IMR-90 (cell line): ENCODE data around the gene STX1B. TPM values are rescaled to one million over a fixed set of nuclear protein-coding genes. Genes with fewer than 3 reads are reported as not detected.

Source experiments
- ATAC-seq: fragments of 200-7000 bp; cut with Tn5 transposase; 2 replicates; pipeline ENCODE4 v1.9.1; 2020; ENCODE audit warnings: low read depth, mild to moderate bottlenecking, moderate library complexity
- BruUV-seq: library from RNA; stranded (reverse); fragments of 400-500 nt; replicated peaks from 2 replicates; lab custom pipeline; 2021; lab: Mats Ljungman, UMichigan
- CTCF ChIA-PET: fragments of 300-600 bp; formaldehyde crosslinking; extraction: SDS; loops from one replicate; lab custom pipeline; 2021; ENCODE audit warnings: antibody characterized with exemption; lab: Yijun Ruan, JAX
- POLR2A ChIA-PET: fragments of 300-600 bp; sonication (Branson Sonifier 250); formaldehyde crosslinking; loops from one replicate; lab custom pipeline; 2022; ENCODE audit warnings: antibody characterized with exemption; ENCODE audit not compliant: unreplicated experiment; lab: Charles Lee
- DNase-seq: peaks from one replicate; pipeline ENCODE4 v3.0.0; 2013
- H2AFZ ChIP-seq: replicated peaks from 2 replicates; pipeline ENCODE3; 2013; ENCODE audit warnings: low read length, mild to moderate bottlenecking; ENCODE audit not compliant: poor library complexity
- H2AK5ac ChIP-seq: 2 replicates; pipeline ENCODE4 v1.6.1; 2013; ENCODE audit warnings: low read depth, low read length, inconsistent platforms
- H2AK9ac ChIP-seq: replicated peaks from 2 replicates; pipeline ENCODE3; 2013; ENCODE audit warnings: mild to moderate bottlenecking, low read depth, low read length, moderate library complexity; ENCODE audit not compliant: poor library complexity
- H2BK120ac ChIP-seq: 2 replicates; pipeline ENCODE4 v1.6.1; 2013; ENCODE audit warnings: low read depth, low read length, inconsistent platforms
- H2BK15ac ChIP-seq: 3 replicates; pipeline ENCODE4 v1.6.1; 2013; ENCODE audit warnings: low read depth, low read length, inconsistent platforms
- H2BK20ac ChIP-seq: 2 replicates; pipeline ENCODE4 v1.6.1; 2013; ENCODE audit warnings: low read depth, mild to moderate bottlenecking, inconsistent platforms, low read length, moderate library complexity
- H2BK5ac ChIP-seq: 2 replicates; pipeline ENCODE4 v1.6.1; 2013; ENCODE audit warnings: mild to moderate bottlenecking, low read depth, low read length, inconsistent platforms; ENCODE audit not compliant: poor library complexity, severe bottlenecking
- H3K14ac ChIP-seq: replicated peaks from 2 replicates; pipeline ENCODE4 v1.6.1; 2013; ENCODE audit warnings: low read depth, low read length, inconsistent platforms
- H3K18ac ChIP-seq: 2 replicates; pipeline ENCODE4 v1.6.1; 2013; ENCODE audit warnings: low read depth, low read length, control low read depth
- H3K23ac ChIP-seq: 2 replicates; pipeline ENCODE4 v1.6.1; 2013; ENCODE audit warnings: low read depth, low read length, inconsistent platforms
- H3K27ac ChIP-seq: 2 replicates; pipeline ENCODE4 v1.5.1; 2013; ENCODE audit warnings: mild to moderate bottlenecking, control low read depth, low read length; ENCODE audit not compliant: insufficient read depth
- H3K27me3 ChIP-seq: 2 replicates; pipeline ENCODE4 v1.6.1; 2013; ENCODE audit warnings: low read length; ENCODE audit not compliant: control insufficient read depth, insufficient read depth
- H3K36me3 ChIP-seq: 2 replicates; pipeline ENCODE4 v1.6.1; 2013; ENCODE audit warnings: low read length, mixed read lengths; ENCODE audit not compliant: control insufficient read depth, insufficient read depth
- H3K4ac ChIP-seq: 2 replicates; pipeline ENCODE4 v1.6.1; 2013; ENCODE audit warnings: low read depth, low read length, inconsistent platforms
- H3K4me1 ChIP-seq: 2 replicates; pipeline ENCODE4 v1.6.1; 2013; ENCODE audit warnings: low read length, mixed read lengths; ENCODE audit not compliant: control insufficient read depth, insufficient read depth
- H3K4me2 ChIP-seq: 2 replicates; pipeline ENCODE4 v1.6.1; 2013; ENCODE audit warnings: low read depth, mild to moderate bottlenecking, control low read depth, low read length, moderate library complexity
- H3K4me3 ChIP-seq: 2 replicates; pipeline ENCODE4 v1.5.1; 2013; ENCODE audit warnings: low read depth, mild to moderate bottlenecking, control low read depth, low read length, moderate library complexity; ENCODE audit not compliant: insufficient read depth
- H3K56ac ChIP-seq: 2 replicates; pipeline ENCODE4 v1.6.1; 2013; ENCODE audit warnings: low read length, inconsistent platforms; ENCODE audit not compliant: insufficient read depth; ENCODE audit errors: extremely low read depth
- H3K79me1 ChIP-seq, 2 experiments: 2 replicates each; pipeline ENCODE4 v1.6.1; 2013; ENCODE audit warnings: low read length in 2 of 2, inconsistent platforms in 1 of 2, low read depth in 1 of 2
- H3K9ac ChIP-seq: 2 replicates; pipeline ENCODE4 v1.6.1; 2013; ENCODE audit warnings: low read depth, low read length, control low read depth
- H3K9me1 ChIP-seq: 2 replicates; pipeline ENCODE4 v1.6.1; 2013; ENCODE audit warnings: low read length, inconsistent platforms; ENCODE audit not compliant: insufficient read depth
- H3K9me3 ChIP-seq: 2 replicates; pipeline ENCODE4 v1.6.1; 2013; ENCODE audit warnings: low read length; ENCODE audit not compliant: control insufficient read depth, insufficient read depth
- H4K20me1 ChIP-seq: 2 replicates; pipeline ENCODE4 v1.6.1; 2013; ENCODE audit warnings: low read length, inconsistent platforms; ENCODE audit not compliant: insufficient read depth
- H4K5ac ChIP-seq: 2 replicates; pipeline ENCODE4 v1.6.1; 2013; ENCODE audit warnings: mild to moderate bottlenecking, low read depth, low read length, control low read depth
- H4K8ac ChIP-seq, 2 experiments: 2 replicates each; pipeline ENCODE4 v1.6.1; 2013; ENCODE audit warnings: low read depth in 2 of 2, low read length in 2 of 2, control low read depth in 1 of 2, inconsistent platforms in 1 of 2
- H4K91ac ChIP-seq: 2 replicates; pipeline ENCODE4 v1.6.1; 2013; ENCODE audit warnings: low read depth, low read length, inconsistent platforms; ENCODE audit not compliant: insufficient read depth
- BHLHE40 ChIP-seq: fragments of 150-350 bp; IDR thresholded peaks from 2 replicates; pipeline ENCODE4 v1.6.1; 2016; ENCODE audit warnings: mild to moderate bottlenecking, low read depth, low read length
- CEBPB ChIP-seq: IDR thresholded peaks from 2 replicates; pipeline ENCODE4 v1.6.1; 2012; ENCODE audit warnings: low read depth, low read length, improper control_type of control experiment
- CHD1 ChIP-seq: IDR thresholded peaks from 2 replicates; pipeline ENCODE4 v1.6.1; 2012; ENCODE audit warnings: low read depth, low read length, improper control_type of control experiment
- FOS ChIP-seq: fragments of 150-350 bp; IDR thresholded peaks from 2 replicates; pipeline ENCODE4 v1.6.1; 2016; ENCODE audit warnings: low read depth, low read length
- MAFK ChIP-seq: IDR thresholded peaks from 2 replicates; pipeline ENCODE4 v1.6.1; 2012; ENCODE audit warnings: low read depth, low read length, improper control_type of control experiment
- MAZ ChIP-seq: IDR thresholded peaks from 2 replicates; pipeline ENCODE4 v1.6.1; 2012; ENCODE audit warnings: low read depth, mild to moderate bottlenecking, low read length, improper control_type of control experiment, moderate library complexity, borderline replicate concordance
- MXI1 ChIP-seq: IDR thresholded peaks from 2 replicates; pipeline ENCODE4 v1.6.1; 2012; ENCODE audit warnings: low read depth, mild to moderate bottlenecking, low read length, moderate library complexity, borderline replicate concordance
- NFE2L2 ChIP-seq: fragments of 150-350 bp; IDR thresholded peaks from 2 replicates; pipeline ENCODE4 v1.6.1; 2016; ENCODE audit warnings: low read depth, mild to moderate bottlenecking, low read length
- POLR2A ChIP-seq: IDR thresholded peaks from 2 replicates; pipeline ENCODE4 v1.6.1; 2012; ENCODE audit warnings: mild to moderate bottlenecking, low read depth, low read length
- RAD21 ChIP-seq: IDR thresholded peaks from 2 replicates; pipeline ENCODE4 v1.6.1; 2012; ENCODE audit warnings: low read length, improper control_type of control experiment
- RCOR1 ChIP-seq: IDR thresholded peaks from 2 replicates; pipeline ENCODE4 v1.6.1; 2012; ENCODE audit warnings: mild to moderate bottlenecking, low read length, improper control_type of control experiment; ENCODE audit not compliant: insufficient replicate concordance
- RFX5 ChIP-seq: IDR thresholded peaks from 2 replicates; pipeline ENCODE4 v1.8.0; 2012; ENCODE audit warnings: low read depth, mild to moderate bottlenecking, low read length, moderate library complexity
- SMC3 ChIP-seq: fragments of 150-350 bp; IDR thresholded peaks from 2 replicates; pipeline ENCODE4 v1.6.1; 2016; ENCODE audit warnings: low read depth, mild to moderate bottlenecking, antibody characterized with exemption, low read length, moderate library complexity
- USF2 ChIP-seq: fragments of 150-350 bp; IDR thresholded peaks from 2 replicates; pipeline ENCODE4 v1.6.1; 2017; ENCODE audit warnings: mild to moderate bottlenecking, antibody characterized with exemption, low read length, low read depth
- WGBS, 2 experiments: methylation state at CpG; one replicate each; pipeline versions ENCODE4 v1.1.5 to v1.1.7; 2013; ENCODE audit warnings: missing lambda C conversion rate in 2 of 2; ENCODE audit not compliant: insufficient read length in 1 of 2; ENCODE audit errors: extremely low coverage in 2 of 2; 5-methylcytosine and 5-hydroxymethylcytosine counted together
- dilution Hi-C: fragments of 300-500 bp; cut with HindIII; formaldehyde crosslinking; loops from one replicate; pipeline ENCODE4 v1.14.3; 2018; ENCODE audit warnings: low sequenced_read_pairs; ENCODE audit not compliant: unreplicated experiment
- in situ Hi-C: fragments of 300-500 bp; cut with MboI; formaldehyde crosslinking; loops from 3 replicates; pipeline ENCODE4 v1.14.3; 2019; ENCODE audit warnings: low sequenced_read_pairs, inconsistent platforms, mixed read lengths
- intact Hi-C: fragments of 100-400 bp; cut with micrococcal nuclease; formaldehyde crosslinking; loops from 2 replicates; pipeline ENCODE4 v1.10.0; 2022
- polyA plus RNA-seq, 3 experiments: library from polyadenylated mRNA; depleted of rRNA; stranded (reverse); fragments of >200 nt; gene quantifications; 2 replicates each; pipeline ENCODE4 v1.2.3, GENCODE V29; 2012; ENCODE audit warnings: low replicate concordance in 1 of 3
- total RNA-seq: library from RNA; depleted of rRNA; stranded (reverse); fragments of >200 nt; gene quantifications from 2 replicates; pipeline ENCODE4 v1.2.3, GENCODE V29; 2012
- TF ChIP-seq, protein P1 (sequence below): fragments of 150-350 bp; IDR thresholded peaks from 2 replicates; pipeline ENCODE4 v1.6.1; 2016; ENCODE audit warnings: low read depth, mild to moderate bottlenecking, low read length, moderate library complexity, borderline replicate concordance
- TF ChIP-seq, protein P2 (sequence below): conservative IDR thresholded peaks from 2 replicates; pipeline ENCODE4 v1.5.1; 2012; ENCODE audit warnings: mild to moderate bottlenecking, low read depth, low read length, improper control_type of control experiment

STX1B gene
- total and polyA plus RNA-seq, 2 of the 4 experiments (the other 2 are of a cell fraction) = 3.9 to 14.9 TPM

DNA sequence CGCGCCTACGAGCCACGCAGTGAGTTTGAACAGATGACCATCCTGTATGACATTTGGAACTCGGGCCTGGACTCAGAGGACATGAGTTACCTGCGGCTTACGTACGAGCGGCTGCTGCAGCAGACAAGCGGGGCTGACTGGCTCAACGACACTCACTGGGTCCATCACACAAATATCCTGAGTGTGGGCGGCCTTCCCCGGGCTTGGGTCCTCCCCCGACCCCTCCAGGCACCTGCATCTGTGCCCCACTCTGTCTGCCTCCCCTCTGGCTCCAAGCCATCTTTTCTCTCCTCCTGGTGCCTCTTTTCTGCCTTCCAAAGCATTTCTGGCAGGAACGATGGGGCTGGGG is 30.4 kb downstream of the STX1B start:
- in situ Hi-C loops (loop anchor here (10.0 to 25.0 kb wide), 3 partner anchors 105 to 885 kb away; partner anchors contain the start of gene PRSS53), dilution Hi-C loops (no loop called here), intact Hi-C loops (no loop called here)
- CTCF ChIA-PET = no interaction called here
- H2BK15ac ChIP-seq = no peak overlapping the region
- no peak overlapping the region for H3K14ac ChIP-seq
- no peaks in the 10 kb centered on the region for H3K9me3 ChIP-seq
- H4K20me1 ChIP-seq = no peaks in the 10 kb centered on the region; the same call in 1 of the 2 replicates
- POLR2A ChIA-PET = no interaction called here
- no TSS peak for BruUV-seq
- H3K27ac ChIP-seq = no peak overlapping the region
- H3K4me2 ChIP-seq = no peak overlapping the region
- no peak overlapping the region for H3K9ac ChIP-seq
- WGBS, 2 experiments = 98% methylated on average over 4 of the region's 15 CpGs; no CpG with 5 or more reads in 1 of the 2 experiments
- no peak overlapping the region for H2AK5ac ChIP-seq
- no peak overlapping the region for H4K91ac ChIP-seq
- H3K9me1 ChIP-seq = no peaks in the 10 kb centered on the region
- H2AK9ac ChIP-seq = no peak overlapping the region
- peaks cover 8 to 12% of the 10 kb centered on the region in 2 experiments; a peak in 2 of 4 replicates for H3K79me1 ChIP-seq
- H4K5ac ChIP-seq = no peak overlapping the region
- no peak for ATAC-seq
- H3K36me3 ChIP-seq = peaks cover 65% of the 10 kb centered on the region
- no peak overlapping the region for H3K18ac ChIP-seq
- H4K8ac ChIP-seq = no peak overlapping the region
- no peak overlapping the region for H2BK120ac ChIP-seq
- H3K27me3 ChIP-seq = no peaks in the 10 kb centered on the region
- no peak for DNase-seq
- no peak overlapping the region for H3K4ac ChIP-seq
- H3K4me3 ChIP-seq = no peak overlapping the region
- no peak overlapping the region for H2BK20ac ChIP-seq
- no peak overlapping the region for H2BK5ac ChIP-seq
- H3K23ac ChIP-seq = no peak overlapping the region
- TF ChIP-seq, protein P1, sequence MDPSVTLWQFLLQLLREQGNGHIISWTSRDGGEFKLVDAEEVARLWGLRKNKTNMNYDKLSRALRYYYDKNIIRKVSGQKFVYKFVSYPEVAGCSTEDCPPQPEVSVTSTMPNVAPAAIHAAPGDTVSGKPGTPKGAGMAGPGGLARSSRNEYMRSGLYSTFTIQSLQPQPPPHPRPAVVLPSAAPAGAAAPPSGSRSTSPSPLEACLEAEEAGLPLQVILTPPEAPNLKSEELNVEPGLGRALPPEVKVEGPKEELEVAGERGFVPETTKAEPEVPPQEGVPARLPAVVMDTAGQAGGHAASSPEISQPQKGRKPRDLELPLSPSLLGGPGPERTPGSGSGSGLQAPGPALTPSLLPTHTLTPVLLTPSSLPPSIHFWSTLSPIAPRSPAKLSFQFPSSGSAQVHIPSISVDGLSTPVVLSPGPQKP = no peak
- TF ChIP-seq RAD21 (no peak), CEBPB (no peak), RFX5 (no peak), POLR2A (no peak), NFE2L2 (no peak), MAFK (no peak), MXI1 (no peak), USF2 (no peak), BHLHE40 (no peak), RCOR1 (no peak), MAZ (no peak), SMC3 (no peak), CHD1 (no peak), FOS (no peak)
- TF ChIP-seq, protein P2, sequence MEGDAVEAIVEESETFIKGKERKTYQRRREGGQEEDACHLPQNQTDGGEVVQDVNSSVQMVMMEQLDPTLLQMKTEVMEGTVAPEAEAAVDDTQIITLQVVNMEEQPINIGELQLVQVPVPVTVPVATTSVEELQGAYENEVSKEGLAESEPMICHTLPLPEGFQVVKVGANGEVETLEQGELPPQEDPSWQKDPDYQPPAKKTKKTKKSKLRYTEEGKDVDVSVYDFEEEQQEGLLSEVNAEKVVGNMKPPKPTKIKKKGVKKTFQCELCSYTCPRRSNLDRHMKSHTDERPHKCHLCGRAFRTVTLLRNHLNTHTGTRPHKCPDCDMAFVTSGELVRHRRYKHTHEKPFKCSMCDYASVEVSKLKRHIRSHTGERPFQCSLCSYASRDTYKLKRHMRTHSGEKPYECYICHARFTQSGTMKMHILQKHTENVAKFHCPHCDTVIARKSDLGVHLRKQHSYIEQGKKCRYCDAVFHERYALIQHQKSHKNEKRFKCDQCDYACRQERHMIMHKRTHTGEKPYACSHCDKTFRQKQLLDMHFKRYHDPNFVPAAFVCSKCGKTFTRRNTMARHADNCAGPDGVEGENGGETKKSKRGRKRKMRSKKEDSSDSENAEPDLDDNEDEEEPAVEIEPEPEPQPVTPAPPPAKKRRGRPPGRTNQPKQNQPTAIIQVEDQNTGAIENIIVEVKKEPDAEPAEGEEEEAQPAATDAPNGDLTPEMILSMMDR = no peak
- H3K56ac ChIP-seq = no peak overlapping the region
- H2AFZ ChIP-seq = no peak overlapping the region
- H3K4me1 ChIP-seq = no peaks in the 10 kb centered on the region
